Epithelial cell of esophagus (primary cell): ENCODE measurements around the gene MPHOSPH9.
"Not testable (repeated sequence)": the region's sequence is repeated elsewhere in the genome, so short reads cannot be mapped to it uniquely, and the experiment has no call there.

Experiments used
- DNase-seq: peaks from one replicate; pipeline ENCODE4 v3.0.0; 2010; ENCODE audit warnings: low read depth
- H3K4me3 ChIP-seq: 2 replicates; pipeline ENCODE4 v1.5.1; 2011; ENCODE audit warnings: mild to moderate bottlenecking, low read length, control low read depth
- TF ChIP-seq, protein P1 (sequence below): IDR thresholded peaks from 2 replicates; pipeline ENCODE4 v1.5.1; 2011; ENCODE audit warnings: low read depth, mild to moderate bottlenecking, low read length, control low read depth, inconsistent platforms; ENCODE audit not compliant: insufficient read depth; ENCODE audit errors: missing control alignments

The MPHOSPH9 gene

DNA sequence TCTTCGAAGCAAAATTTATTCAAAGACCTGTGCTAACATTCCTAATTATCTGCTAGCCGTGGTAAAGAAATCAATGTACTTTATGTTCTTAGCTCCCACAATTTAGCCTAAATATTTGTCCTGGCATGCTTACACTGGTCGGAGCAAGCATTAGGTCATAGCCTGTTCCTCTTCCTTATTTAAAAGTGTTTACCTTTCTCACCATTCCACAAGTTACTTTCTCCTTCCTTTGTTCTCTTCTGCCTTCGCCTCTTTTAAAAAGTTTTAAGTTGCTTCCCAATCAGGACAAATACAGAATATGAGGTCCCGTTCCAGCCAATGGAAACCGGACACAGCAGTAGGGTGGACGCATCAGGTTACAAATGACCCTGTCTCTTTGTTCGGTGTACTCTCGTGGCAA is 27.1 kb upstream of the MPHOSPH9 start:
- TF ChIP-seq, protein P1, sequence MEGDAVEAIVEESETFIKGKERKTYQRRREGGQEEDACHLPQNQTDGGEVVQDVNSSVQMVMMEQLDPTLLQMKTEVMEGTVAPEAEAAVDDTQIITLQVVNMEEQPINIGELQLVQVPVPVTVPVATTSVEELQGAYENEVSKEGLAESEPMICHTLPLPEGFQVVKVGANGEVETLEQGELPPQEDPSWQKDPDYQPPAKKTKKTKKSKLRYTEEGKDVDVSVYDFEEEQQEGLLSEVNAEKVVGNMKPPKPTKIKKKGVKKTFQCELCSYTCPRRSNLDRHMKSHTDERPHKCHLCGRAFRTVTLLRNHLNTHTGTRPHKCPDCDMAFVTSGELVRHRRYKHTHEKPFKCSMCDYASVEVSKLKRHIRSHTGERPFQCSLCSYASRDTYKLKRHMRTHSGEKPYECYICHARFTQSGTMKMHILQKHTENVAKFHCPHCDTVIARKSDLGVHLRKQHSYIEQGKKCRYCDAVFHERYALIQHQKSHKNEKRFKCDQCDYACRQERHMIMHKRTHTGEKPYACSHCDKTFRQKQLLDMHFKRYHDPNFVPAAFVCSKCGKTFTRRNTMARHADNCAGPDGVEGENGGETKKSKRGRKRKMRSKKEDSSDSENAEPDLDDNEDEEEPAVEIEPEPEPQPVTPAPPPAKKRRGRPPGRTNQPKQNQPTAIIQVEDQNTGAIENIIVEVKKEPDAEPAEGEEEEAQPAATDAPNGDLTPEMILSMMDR: no peak
- peak; percentile 57 for DNase-seq
- H3K4me3 ChIP-seq: no peak overlapping the region

GRCh38 chr12:123258593-123258992 is 25.7 kb upstream of the MPHOSPH9 start:
- H3K4me3 ChIP-seq: no peak overlapping the region
- DNase-seq: no peak
- TF ChIP-seq, protein P1: no peak

- H3K4me3 ChIP-seq: no peak overlapping the region
- TF ChIP-seq, protein P1: no peak
- DNase-seq: no peak
These were observed 22.0 kb upstream of the MPHOSPH9 start for GRCh38 chr12:123254853-123255446.

GRCh38 chr12:123253641-123254459 is 20.9 kb upstream of the MPHOSPH9 start:
- DNase-seq: no peak
- H3K4me3 ChIP-seq: no peak overlapping the region
- TF ChIP-seq, protein P1: no peak

DNA sequence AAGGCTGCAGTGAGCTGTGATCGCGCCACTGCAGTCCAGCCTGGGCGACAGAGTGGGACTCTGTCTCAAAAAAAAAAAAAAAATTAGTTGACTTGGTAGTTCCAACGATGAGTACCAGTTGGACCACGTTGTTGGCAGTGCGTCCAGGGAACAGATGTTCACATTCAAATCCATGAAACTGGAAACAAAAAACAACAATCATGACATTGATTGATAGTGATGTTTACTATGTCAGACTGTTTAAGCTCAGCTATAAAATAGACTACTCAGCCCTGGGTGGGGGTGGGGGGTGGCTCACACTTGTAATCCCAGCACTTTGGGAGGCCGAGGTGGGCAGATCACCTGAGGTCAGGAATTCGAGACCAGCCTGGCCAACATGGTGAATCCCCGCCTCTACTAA is 19.4 kb upstream of the MPHOSPH9 start:
- H3K4me3 ChIP-seq, DNase-seq: not testable (repeated sequence)

GRCh38 chr12:123251403-123252076 is 18.6 kb upstream of the MPHOSPH9 start:
- DNase-seq: no peak
- TF ChIP-seq, protein P1: no peak
- H3K4me3 ChIP-seq: no peak overlapping the region
